Measurements from ENCODE around the gene EPB41L4B.

EPB41L4B gene

DNA sequence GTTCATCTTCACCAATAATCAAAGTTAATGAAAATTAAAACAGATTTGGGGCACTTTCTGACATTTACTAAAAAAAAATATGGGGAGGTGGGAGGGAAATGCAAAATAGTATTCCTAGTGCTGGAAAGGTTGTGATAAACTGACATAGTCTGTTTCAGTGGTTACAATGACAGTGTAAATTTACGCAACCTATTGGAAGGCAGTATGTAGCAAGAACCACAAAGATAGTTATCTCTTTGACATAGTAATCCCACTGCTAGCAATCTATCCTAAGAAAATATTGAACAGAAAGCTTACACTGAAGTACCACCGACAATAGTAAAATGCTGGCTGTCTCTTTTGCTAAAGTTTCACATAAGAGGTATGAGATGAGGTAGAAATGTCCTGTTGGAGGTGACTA is 15.1 kb upstream of the EPB41L4B start:
- Histone ChIP-seq H3K27ac (ENCODE audit: low read depth, low read length, poor library complexity, severe bottlenecking) (no peak overlapping the region), H3K79me2 (ENCODE audit: insufficient read depth, low read length) (no peaks in the 10 kb centered on the region), H3K4me3 (ENCODE audit: low read depth, low read length, poor library complexity, severe bottlenecking) (no peak overlapping the region), H3K9ac (ENCODE audit: low read length) (no peak overlapping the region), H3K4me2 (ENCODE audit: low read length) (no peak overlapping the region), H3K27me3 (ENCODE audit: insufficient read depth, low read length) (no peaks in the 10 kb centered on the region), H3K9me2 (ENCODE audit: low read depth, low read length) (no peaks in the 10 kb centered on the region), H3K4me1 (ENCODE audit: insufficient read depth, low read length, severe bottlenecking) (no peaks in the 10 kb centered on the region), H2AFZ (ENCODE audit: low read length) (no peak overlapping the region), H4K20me1 (ENCODE audit: insufficient read depth, low read length) (no peaks in the 10 kb centered on the region), H3K9me3 (ENCODE audit: low read length) (no peaks in the 10 kb centered on the region), H3K36me3 (ENCODE audit: insufficient read depth, low read length) (no peaks in the 10 kb centered on the region), H3F3A (ENCODE audit: insufficient read depth, low read length) (no peaks in the 10 kb centered on the region)
- TF ChIP-seq EZH2 (IDR thresholded peaks at IDR 0.05; ENCODE audit: borderline replicate concordance, low read length) (no peak), CTCF (IDR thresholded peaks at IDR 0.05; ENCODE audit: low read length) (no peak)

GRCh38 chr9:109335121-109335520 is 14.3 kb upstream of the EPB41L4B start:
- Histone ChIP-seq H2AFZ (ENCODE audit: low read length) (no peak overlapping the region), H3K9me3 (ENCODE audit: low read length) (no peaks in the 10 kb centered on the region), H3K4me2 (ENCODE audit: low read length) (no peak overlapping the region), H3K27me3 (ENCODE audit: insufficient read depth, low read length) (no peaks in the 10 kb centered on the region), H3K4me1 (ENCODE audit: insufficient read depth, low read length, severe bottlenecking) (no peaks in the 10 kb centered on the region), H3K36me3 (ENCODE audit: insufficient read depth, low read length) (no peaks in the 10 kb centered on the region), H3K27ac (ENCODE audit: low read depth, low read length, poor library complexity, severe bottlenecking) (no peak overlapping the region), H3K79me2 (ENCODE audit: insufficient read depth, low read length) (no peaks in the 10 kb centered on the region), H3K4me3 (ENCODE audit: low read depth, low read length, poor library complexity, severe bottlenecking) (no peak overlapping the region), H3K9me2 (ENCODE audit: low read depth, low read length) (no peaks in the 10 kb centered on the region), H4K20me1 (ENCODE audit: insufficient read depth, low read length) (no peaks in the 10 kb centered on the region), H3K9ac (ENCODE audit: low read length) (no peak overlapping the region), H3F3A (ENCODE audit: insufficient read depth, low read length) (no peaks in the 10 kb centered on the region)
- no peak for TF ChIP-seq CTCF (IDR thresholded peaks at IDR 0.05; ENCODE audit: low read length)
- TF ChIP-seq EZH2 (IDR thresholded peaks at IDR 0.05; ENCODE audit: borderline replicate concordance, low read length) = no peak

DNA sequence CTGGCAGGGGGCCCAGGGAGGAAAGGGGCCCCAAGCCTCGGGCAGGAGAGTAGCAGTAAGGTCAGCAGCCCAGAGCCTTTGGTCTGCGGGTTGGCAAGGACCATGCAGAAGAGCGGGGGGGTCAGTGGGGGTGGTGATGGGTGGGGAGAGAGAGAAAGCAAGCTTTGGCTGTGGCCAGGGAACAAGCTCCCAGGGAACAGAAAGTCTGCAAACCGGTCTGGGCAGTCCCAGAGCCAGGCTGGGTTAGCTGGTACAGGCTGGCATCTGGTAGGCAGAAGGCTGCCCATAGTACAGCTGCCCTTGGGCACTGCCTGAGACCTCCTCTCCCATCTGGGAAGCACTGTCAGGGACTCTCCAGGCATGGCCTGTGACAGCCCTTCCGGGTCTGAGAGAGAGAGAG is 10.5 kb upstream of the EPB41L4B start:
- no peak overlapping the region for H3K4me3 ChIP-seq (ENCODE audit: low read depth, low read length, poor library complexity, severe bottlenecking)
- no peak overlapping the region for H2AFZ ChIP-seq (ENCODE audit: low read length)
- H3K9me2 ChIP-seq (ENCODE audit: low read depth, low read length) = no peaks in the 10 kb centered on the region
- no peaks in the 10 kb centered on the region for H3K4me1 ChIP-seq (ENCODE audit: insufficient read depth, low read length, severe bottlenecking)
- H3K9me3 ChIP-seq (ENCODE audit: low read length) = no peaks in the 10 kb centered on the region
- TF ChIP-seq EZH2 (IDR thresholded peaks at IDR 0.05; ENCODE audit: borderline replicate concordance, low read length) (no peak), CTCF (IDR thresholded peaks at IDR 0.05; ENCODE audit: low read length) (no peak)
- H3F3A ChIP-seq (ENCODE audit: insufficient read depth, low read length) = no peaks in the 10 kb centered on the region
- no peaks in the 10 kb centered on the region for H3K27me3 ChIP-seq (ENCODE audit: insufficient read depth, low read length)
- H4K20me1 ChIP-seq (ENCODE audit: insufficient read depth, low read length) = no peaks in the 10 kb centered on the region
- H3K4me2 ChIP-seq (ENCODE audit: low read length) = no peak overlapping the region
- no peak overlapping the region for H3K9ac ChIP-seq (ENCODE audit: low read length)
- H3K36me3 ChIP-seq (ENCODE audit: insufficient read depth, low read length) = no peaks in the 10 kb centered on the region
- no peaks in the 10 kb centered on the region for H3K79me2 ChIP-seq (ENCODE audit: insufficient read depth, low read length)
- no peak overlapping the region for H3K27ac ChIP-seq (ENCODE audit: low read depth, low read length, poor library complexity, severe bottlenecking)

Data from OCI-LY1 (cell line).